ENCODE results near the gene HSPA8.
"Not testable (repeated sequence)": the region's sequence is repeated elsewhere in the genome, so short reads cannot be mapped to it uniquely, and the experiment has no call there.

HSPA8 gene

DNA sequence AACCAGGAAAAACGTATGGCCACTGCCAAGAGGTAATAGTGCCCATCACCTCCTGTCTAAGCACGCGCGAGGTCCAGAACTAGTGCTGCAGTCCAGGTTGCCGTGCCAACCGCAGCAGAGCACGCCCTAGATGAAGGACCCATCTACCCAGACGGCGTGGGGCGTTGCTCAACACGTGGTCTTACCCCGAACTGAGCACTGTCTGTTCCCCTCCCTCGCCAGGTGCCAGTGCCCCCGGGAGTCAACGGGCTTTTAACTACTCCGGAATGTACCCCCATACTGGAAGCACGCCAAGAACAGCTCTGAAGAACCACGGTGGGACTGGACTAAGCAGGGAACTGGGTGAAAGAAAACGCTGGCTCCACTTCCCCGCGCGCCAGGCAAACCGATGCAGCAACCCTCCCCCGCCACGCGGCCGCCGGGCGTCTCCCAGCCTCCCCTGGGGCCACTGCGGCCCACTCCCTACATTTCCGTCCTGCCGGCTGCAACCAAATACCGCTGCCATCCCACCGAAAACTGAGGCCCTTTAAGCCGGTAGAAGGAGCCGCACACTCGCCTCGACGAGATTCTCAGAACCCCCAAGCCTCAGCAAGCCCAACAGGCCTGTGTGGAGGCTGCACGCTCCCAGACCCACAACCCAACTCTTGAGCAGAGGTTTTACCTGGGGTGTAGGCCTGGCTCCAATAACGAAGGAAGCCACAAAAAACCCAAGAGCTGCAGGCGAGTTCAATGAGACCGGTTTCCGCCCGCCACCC lies at the start of gene HSPA8:
HSPA8 (minus strand) TSS at position 734 of the 755 bp plus-strand sequence. CDS start 812 bp downstream, outside the sequence.
- DNase-seq, result peak; percentile 55

- peak; percentile 60 for DNase-seq
These were observed 49.5 kb upstream of the HSPA8 start for GRCh38 chr11:123111465-123111864.

DNA sequence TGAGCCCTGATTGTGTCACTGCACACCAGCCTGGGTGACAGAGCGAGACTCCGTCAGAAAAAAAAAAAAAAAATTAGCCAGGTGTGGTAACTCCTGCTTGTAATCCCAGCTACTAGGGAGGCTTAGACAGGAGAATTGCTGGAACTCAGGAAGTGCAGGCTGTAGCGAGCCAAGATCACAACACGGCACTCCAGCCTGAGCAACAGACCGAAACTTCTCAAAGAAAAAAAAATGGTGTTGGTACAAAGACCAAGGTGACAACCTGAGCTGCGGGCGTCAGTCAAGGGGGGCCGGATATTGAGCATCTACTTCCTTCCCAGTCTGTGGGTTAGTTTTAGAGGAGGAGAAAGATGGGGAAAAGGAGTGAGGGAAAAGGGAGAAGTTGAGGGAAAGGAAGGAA lies 48.5 kb upstream of the HSPA8 start:
- DNase-seq, result no peak

GRCh38 chr11:123107945-123108495 lies 46.1 kb upstream of the HSPA8 start:
- no peak for DNase-seq

DNA sequence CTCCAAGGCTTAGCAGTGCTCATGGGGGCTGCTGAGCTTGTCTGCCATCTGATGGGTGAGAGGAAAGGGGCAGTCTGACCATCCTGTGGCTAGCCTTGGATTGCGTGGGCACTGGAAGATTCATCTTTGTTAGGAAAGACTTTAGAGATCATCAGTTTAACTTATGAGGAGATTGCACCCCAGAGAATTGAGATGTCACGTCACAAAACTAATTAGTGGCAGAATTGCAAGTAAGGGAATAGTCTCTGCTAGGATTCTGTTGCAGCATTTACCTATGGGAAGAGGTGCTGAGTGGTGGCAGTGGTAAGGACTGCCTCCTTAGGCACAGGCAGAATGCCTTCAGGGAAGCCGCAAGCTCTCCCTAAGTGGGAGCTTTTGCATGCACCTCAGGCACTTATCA lies 42.8 kb upstream of the HSPA8 start:
- no peak for DNase-seq

GRCh38 chr11:123103326-123103980 lies 41.5 kb upstream of the HSPA8 start:
- peak; percentile 87 for DNase-seq

- peak; percentile 27 for DNase-seq
These were observed 38.6 kb upstream of the HSPA8 start for GRCh38 chr11:123100379-123101085.

DNA sequence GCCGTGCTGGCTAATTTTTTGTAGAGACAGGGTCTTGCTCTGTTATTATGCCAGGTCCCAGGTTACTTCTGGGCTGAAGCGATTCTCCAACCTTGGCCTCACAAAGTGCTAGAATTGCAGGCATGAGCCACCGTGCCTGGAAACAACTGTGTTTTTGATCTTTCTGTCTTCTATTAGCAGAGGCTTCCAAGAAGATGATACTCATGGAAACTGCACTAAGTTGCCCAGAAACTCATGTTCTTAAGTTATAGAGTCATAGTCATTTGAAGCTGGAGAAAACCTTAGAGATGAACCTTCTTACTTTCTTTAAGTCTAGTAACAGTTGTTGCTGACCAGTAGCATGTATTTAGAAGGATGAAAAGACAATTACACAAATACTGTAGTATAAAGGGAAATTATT lies 37.1 kb upstream of the HSPA8 start:
- DNase-seq, result no peak

- no peak for DNase-seq
These were observed 31.8 kb upstream of the HSPA8 start for GRCh38 chr11:123093739-123094138.

- DNase-seq, result no peak
These were observed 29.6 kb upstream of the HSPA8 start for GRCh38 chr11:123091506-123091905.

- not testable (repeated sequence) for DNase-seq
These were observed 28.2 kb upstream of the HSPA8 start for GRCh38 chr11:123090168-123090567.

- not testable (repeated sequence) for DNase-seq
These were observed 27.0 kb upstream of the HSPA8 start for GRCh38 chr11:123088896-123089295.

DNA sequence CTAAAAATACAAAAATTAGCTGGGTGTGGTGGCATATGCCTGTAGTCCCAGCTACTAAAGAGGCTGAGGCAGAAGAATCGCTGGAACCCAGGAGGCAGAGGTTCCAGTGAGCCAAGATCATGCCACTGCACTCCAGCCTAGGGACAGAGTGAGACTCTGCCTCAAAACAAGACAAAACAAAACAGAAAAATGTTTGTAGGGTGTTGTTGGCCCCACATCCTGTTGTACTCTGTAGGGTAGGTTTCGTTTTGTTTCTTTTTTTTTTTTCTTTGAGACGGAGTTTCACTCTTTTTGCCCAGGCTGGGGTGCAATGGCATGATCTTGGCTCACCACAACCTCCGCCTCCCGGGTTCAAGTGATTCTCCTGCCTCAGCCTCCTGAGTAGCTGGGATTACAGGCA lies 25.7 kb upstream of the HSPA8 start:
- DNase-seq, result not testable (repeated sequence)

DNA sequence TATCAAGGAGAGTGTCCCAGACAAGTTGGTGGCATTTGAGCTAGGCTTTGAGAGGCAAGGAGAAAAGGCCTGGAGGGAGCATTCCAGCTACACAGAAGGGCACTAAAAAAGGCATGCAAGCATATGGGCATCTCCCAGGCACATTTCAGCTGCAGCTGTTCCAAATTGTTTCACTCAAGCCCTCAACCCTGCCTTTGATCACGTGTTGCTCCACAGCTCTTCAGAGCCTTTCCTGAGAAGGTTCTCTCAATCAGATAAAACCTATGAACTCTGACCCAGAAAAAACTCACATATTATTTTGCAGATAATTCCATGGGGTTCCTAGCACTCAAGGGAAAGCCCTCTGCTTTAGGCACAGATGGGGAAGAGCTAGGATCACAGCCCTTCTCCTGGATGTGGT lies 24.4 kb upstream of the HSPA8 start:
- DNase-seq, result no peak

- DNase-seq, result no peak
These were observed 23.6 kb upstream of the HSPA8 start for GRCh38 chr11:123085497-123085896.

DNA sequence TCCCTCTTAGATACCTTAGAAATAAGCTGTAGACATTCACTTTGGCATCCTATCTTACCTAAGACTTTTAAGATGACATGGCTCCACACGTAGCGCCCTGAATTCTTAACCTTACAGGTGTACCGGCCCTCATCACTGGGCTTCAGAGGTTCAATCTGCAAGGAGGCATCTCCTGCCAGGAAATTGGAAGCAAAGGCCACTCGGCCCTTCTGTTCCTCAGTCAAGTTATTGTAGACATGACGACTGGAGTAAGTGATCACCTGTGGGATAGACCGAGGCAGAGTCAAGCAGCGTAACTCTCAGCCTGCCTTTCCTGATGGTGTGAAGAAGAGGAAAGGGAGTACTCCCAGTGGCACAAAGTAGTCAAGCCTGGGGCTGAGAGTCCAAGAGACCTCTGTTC lies 22.5 kb upstream of the HSPA8 start:
- no peak for DNase-seq

DNA sequence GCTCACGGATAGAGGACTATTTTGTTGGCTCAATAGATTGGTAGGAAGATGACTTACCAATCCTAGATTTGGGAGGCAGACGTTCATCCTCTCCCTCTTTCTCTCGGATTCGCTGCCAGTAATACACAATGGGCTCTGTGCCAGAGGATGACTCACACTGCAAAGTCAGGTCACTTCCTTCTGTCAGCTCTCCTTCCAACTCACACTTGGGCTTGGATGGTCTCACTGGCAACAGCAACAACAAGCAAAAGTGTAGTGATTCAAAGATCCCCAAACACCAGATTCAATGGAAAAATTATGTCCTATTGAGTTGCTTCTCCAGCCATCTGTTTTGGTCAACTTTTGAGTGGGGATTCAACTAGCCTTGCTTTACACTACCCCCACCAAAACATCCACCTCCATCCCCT lies 21.7 kb upstream of the HSPA8 start:
- peak; percentile 97 for DNase-seq

DNA sequence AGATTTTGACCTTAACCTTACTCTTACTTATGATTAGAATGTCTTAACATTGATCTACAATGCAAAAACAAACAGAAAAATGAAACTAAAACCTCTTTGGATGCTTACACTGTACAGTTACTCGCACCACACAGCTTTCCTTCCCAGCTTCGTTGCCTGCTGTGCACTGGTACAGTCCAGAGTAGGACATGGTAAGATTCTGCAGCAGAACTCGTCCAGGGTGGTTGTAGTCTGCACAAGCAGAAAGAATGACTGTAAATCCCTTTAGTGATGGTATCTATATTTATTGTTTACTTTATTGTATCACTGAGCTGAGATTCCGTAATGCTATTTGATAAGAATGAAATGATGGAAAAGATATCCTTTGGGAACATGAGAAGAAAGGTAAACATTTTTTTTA lies 21.0 kb upstream of the HSPA8 start:
- DNase-seq, result no peak

- no peak for DNase-seq
These were observed 18.1 kb upstream of the HSPA8 start for GRCh38 chr11:123080015-123080414.

DNA sequence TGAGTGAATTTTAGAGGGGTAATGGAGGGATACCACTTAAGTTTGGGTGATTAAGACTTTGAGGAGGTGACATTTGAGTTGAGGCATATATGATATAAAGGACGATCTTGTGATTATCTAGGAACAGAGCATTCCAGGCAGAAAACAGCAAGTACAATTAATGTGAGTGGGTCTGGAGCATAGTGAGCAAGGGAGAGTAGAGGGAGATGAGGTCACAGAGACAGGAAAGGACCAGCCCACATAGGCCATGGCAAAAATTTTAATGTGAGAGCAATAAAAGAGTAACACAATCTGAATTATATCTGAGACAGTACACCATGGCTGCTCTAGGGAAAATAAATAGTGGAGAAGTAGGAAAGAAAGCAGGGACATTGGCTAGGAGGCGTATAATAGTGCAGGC lies 14.5 kb upstream of the HSPA8 start:
- no peak for DNase-seq

- no peak for DNase-seq
These were observed 11.6 kb upstream of the HSPA8 start for GRCh38 chr11:123073343-123074057.

DNA sequence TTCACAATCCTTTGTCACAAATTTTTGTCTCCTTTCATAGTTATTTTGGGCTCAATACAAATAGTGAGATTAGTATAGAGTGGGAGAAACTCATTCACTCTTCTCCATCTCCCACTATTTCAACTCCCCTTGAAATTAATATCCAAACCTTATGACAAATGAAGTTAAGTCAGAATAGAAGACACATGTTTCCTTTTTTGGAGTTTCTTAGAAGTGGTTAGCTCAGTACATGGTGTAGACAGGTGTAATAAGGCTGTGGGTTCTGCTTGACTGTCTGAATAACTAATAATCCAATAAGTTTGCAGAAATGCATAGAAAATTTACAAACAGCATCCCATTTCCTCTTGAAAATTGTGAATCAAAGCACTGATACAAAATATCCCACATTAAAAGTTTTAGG lies 10.8 kb upstream of the HSPA8 start:
- DNase-seq, result no peak

- DNase-seq, result no peak
These were observed 10.4 kb upstream of the HSPA8 start for GRCh38 chr11:123072332-123072761.

All from fibroblast of skin of right biceps (primary cell).